Kidney (tissue), 14 donors: ENCODE measurements around the gene CMTM8. TPM values are rescaled to one million over a fixed set of nuclear protein-coding genes. Genes with fewer than 3 reads are reported as not detected.

Experiments used
- DNase-seq, 5 donors: peaks; one replicate each; pipeline ENCODE4 v3.0.0-alpha.2; 2013 to 2020
- FAIRE-seq: peaks from 2 replicates; lab custom pipeline; 2012; peaks lifted over from hg19 to GRCh38; lab: Jason Lieb, UNC
- H3K27ac ChIP-seq, 2 donors: one replicate each; pipeline ENCODE4 v1.7.0; 2013; ENCODE audit warnings: low read depth in 2 of 2, low read length in 2 of 2, inconsistent platforms in 1 of 2
- H3K27me3 ChIP-seq: one replicate; pipeline ENCODE4 v1.7.1; 2013; ENCODE audit warnings: low read length, inconsistent platforms; ENCODE audit not compliant: control insufficient read depth, insufficient read depth
- H3K36me3 ChIP-seq, 3 donors: one replicate each; pipeline versions ENCODE4 v1.7.0 to v1.7.1; 2013; ENCODE audit warnings: low read length in 3 of 3, control low read depth in 1 of 3, inconsistent platforms in 1 of 3; ENCODE audit not compliant: insufficient read depth in 3 of 3, control insufficient read depth in 2 of 3
- H3K4me1 ChIP-seq, 3 donors: one replicate each; pipeline versions ENCODE4 v1.7.0 to v1.7.1; 2013; ENCODE audit warnings: low read length in 3 of 3, inconsistent platforms in 1 of 3, low read depth in 1 of 3; ENCODE audit not compliant: control insufficient read depth in 2 of 3, insufficient read depth in 2 of 3
- H3K4me3 ChIP-seq, 3 donors: one replicate each; pipeline versions ENCODE4 v1.7.0 to v1.8.1; 2013; ENCODE audit warnings: low read length in 3 of 3, control low read depth in 1 of 3, inconsistent platforms in 1 of 3
- H3K9ac ChIP-seq, 3 donors: one replicate each; pipeline versions ENCODE4 v1.7.0 to v1.7.1; 2013; ENCODE audit warnings: low read length in 3 of 3, control low read depth in 1 of 3, inconsistent platforms in 1 of 3
- H3K9me3 ChIP-seq, 3 donors: one replicate each; pipeline versions ENCODE4 v1.7.0 to v1.7.1; 2013; ENCODE audit warnings: low read length in 3 of 3, control low read depth in 1 of 3, inconsistent platforms in 1 of 3; ENCODE audit not compliant: control insufficient read depth in 2 of 3, insufficient read depth in 1 of 3
- intact Hi-C: fragments of 100-400 bp; cut with DNase I; formaldehyde crosslinking; loops from one replicate; pipeline ENCODE4 v1.11.1; 2022
- polyA plus RNA-seq: library from polyadenylated mRNA; stranded (reverse); fragments of 350-450 nt; fragmentation: Illumina TruSeq; extraction: RNeasy Lipid Tissue Mini Kit (QIAGEN cat#74804); gene quantifications from one replicate; pipeline ENCODE4 v1.2.3, GENCODE V29; 2014; ENCODE audit warnings: low read depth, low replicate concordance; ENCODE audit not compliant: insufficient read depth
- total RNA-seq: library from RNA; stranded (reverse); fragmentation: NEBNext Ultra II Directional; extraction: Animal tissue kit (Norgen Biotek cat#: 25700); gene quantifications from one replicate; pipeline ENCODE4 v1.2.1, GENCODE V29; 2021
- TF ChIP-seq, protein P1 (sequence below): IDR thresholded peaks from 3 replicates; pipeline ENCODE4 v1.5.1; 2012; ENCODE audit warnings: mild to moderate bottlenecking, moderate library complexity, borderline replicate concordance; ENCODE audit not compliant: insufficient read depth; ENCODE audit errors: extremely low read depth
- donor health status: control.
- donor health status: control.
- donor health status: control.
- donor health status: control.
- donor health status: control.
- donor health status: DM: yes; HTN: yes; CAD: no.
- donor health status: Normal renal cell carcinoma (clear cell type).

CMTM8 gene
- total and polyA plus RNA-seq, 2 donors from 2014 or later: 5.4 to 9.6 TPM

- H3K4me1 ChIP-seq: peaks cover 2 to 10% (median 4%) of the 10 kb centered on the region in 3 donors
- no peak overlapping the region for H3K9ac ChIP-seq
- no peak for DNase-seq
- no peak overlapping the region for H3K27ac ChIP-seq
- no peak for FAIRE-seq
- H3K27me3 ChIP-seq: no peaks in the 10 kb centered on the region
- no peak overlapping the region for H3K4me3 ChIP-seq
- H3K9me3 ChIP-seq: no peaks in the 10 kb centered on the region
- TF ChIP-seq, protein P1, sequence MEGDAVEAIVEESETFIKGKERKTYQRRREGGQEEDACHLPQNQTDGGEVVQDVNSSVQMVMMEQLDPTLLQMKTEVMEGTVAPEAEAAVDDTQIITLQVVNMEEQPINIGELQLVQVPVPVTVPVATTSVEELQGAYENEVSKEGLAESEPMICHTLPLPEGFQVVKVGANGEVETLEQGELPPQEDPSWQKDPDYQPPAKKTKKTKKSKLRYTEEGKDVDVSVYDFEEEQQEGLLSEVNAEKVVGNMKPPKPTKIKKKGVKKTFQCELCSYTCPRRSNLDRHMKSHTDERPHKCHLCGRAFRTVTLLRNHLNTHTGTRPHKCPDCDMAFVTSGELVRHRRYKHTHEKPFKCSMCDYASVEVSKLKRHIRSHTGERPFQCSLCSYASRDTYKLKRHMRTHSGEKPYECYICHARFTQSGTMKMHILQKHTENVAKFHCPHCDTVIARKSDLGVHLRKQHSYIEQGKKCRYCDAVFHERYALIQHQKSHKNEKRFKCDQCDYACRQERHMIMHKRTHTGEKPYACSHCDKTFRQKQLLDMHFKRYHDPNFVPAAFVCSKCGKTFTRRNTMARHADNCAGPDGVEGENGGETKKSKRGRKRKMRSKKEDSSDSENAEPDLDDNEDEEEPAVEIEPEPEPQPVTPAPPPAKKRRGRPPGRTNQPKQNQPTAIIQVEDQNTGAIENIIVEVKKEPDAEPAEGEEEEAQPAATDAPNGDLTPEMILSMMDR: no peak
- intact Hi-C loops: no loop called here
- no peaks in the 10 kb centered on the region for H3K36me3 ChIP-seq
These were observed 78.5 kb downstream of the CMTM8 start for GRCh38 chr3:32316976-32317375.

- no peaks in the 10 kb centered on the region for H3K27me3 ChIP-seq
- H3K9ac ChIP-seq: no peak overlapping the region
- FAIRE-seq: no peak
- no peak overlapping the region for H3K27ac ChIP-seq
- H3K4me1 ChIP-seq: peaks cover 2 to 6% (median 4%) of the 10 kb centered on the region in 3 donors
- DNase-seq: no peak
- TF ChIP-seq, protein P1: no peak
- intact Hi-C loops: no loop called here
- no peak overlapping the region for H3K4me3 ChIP-seq
- no peaks in the 10 kb centered on the region for H3K9me3 ChIP-seq
- no peaks in the 10 kb centered on the region for H3K36me3 ChIP-seq
These were observed 81.1 kb downstream of the CMTM8 start for GRCh38 chr3:32319607-32320006.

GRCh38 chr3:32320080-32320479, 81.6 kb downstream of the CMTM8 start:
- no peaks in the 10 kb centered on the region for H3K27me3 ChIP-seq
- TF ChIP-seq, protein P1: no peak
- no peaks in the 10 kb centered on the region for H3K9me3 ChIP-seq
- FAIRE-seq (no peak), DNase-seq (no peak)
- H3K4me1 ChIP-seq: peaks cover 2 to 6% (median 4%) of the 10 kb centered on the region in 3 donors
- no peak overlapping the region for H3K27ac ChIP-seq
- H3K36me3 ChIP-seq: no peaks in the 10 kb centered on the region
- H3K9ac ChIP-seq: no peak overlapping the region
- H3K4me3 ChIP-seq: no peak overlapping the region
- intact Hi-C loops: no loop called here
